NCI-H446 treated with DMSO at 0.1 percent for 48 hours (cell line): ENCODE data around the gene CMTM5.
A peak's percentile ranks its signal among the peaks of the same experiment; 100 is the strongest.
"Not testable (repeated sequence)": the region's sequence is repeated elsewhere in the genome, so short reads cannot be mapped to it uniquely, and the experiment has no call there.

Experiments used
- DNase-seq: peaks from one replicate; lab custom pipeline; 2025; lab: John Stamatoyannopoulos, UW

CMTM5 gene

DNA sequence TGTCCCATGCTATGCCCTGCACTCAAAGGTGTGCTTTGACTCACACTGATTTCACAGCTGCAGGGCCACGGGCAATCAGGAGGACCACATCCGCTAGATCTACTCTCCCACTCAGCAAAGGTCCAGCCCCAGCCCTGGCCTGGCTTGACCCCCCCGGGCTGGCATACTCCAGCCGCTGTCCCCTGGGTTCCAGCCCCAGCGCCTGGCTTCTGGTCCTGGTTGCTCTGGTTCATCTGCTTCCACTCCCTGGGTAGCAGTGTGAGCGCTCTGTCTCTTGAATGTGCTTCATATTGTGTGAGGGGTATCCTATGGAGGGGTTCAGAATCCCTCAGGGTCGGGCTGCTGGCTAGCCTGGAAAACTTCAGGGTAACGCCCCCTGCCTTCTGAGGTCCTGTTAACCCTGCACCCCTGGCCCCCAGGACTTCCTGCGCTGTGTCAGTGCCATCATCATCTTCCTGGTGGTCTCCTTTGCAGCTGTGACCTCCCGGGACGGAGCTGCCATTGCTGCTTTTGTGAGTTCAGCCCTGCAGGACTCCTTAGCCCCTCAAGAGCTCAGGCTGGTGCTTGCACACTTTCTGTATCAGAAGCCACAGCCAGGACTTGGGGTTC is 1.9 kb downstream of the CMTM5 start:
- DNase-seq: no peak

DNA sequence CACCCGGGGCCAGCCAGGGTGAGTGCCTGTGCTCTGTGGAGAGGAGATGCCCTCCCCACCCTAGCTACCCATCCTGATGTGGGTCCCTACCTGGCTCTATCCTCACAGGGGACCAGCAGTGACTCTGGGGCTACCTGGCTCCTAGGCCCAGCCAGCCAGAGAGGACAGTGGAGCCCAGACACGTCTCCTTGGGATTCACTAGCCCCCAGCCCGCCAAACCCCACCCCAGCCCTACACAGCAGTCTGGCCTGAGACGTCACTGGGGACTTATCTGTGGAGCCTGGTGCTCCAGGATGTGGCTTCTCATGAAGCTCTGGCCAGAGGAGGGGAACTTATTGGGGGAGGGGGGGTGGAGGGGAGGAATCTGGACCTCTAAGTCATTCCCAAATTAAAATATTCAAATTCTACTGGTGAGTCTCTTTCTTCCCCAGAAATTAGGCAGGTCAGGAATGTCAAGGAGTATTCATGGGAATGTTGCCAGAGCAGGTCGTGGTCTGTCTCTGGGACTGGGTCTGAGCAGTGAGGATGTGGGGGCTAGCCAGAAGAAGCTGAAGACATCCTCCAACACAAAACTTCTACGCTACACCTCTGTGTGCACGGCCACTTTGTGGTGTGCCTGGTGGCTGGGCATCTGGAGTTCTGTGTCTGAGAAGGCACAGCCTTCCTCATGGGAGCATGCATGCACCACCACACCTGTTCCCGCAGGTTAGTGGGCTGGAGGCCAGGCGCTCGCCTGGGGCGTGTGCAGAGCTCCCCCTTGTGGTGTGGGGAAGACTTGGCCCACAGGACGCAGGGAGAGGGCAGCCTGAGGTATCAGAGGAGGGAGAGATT is 2.7 kb downstream of the CMTM5 start:
- no peak for DNase-seq

DNA sequence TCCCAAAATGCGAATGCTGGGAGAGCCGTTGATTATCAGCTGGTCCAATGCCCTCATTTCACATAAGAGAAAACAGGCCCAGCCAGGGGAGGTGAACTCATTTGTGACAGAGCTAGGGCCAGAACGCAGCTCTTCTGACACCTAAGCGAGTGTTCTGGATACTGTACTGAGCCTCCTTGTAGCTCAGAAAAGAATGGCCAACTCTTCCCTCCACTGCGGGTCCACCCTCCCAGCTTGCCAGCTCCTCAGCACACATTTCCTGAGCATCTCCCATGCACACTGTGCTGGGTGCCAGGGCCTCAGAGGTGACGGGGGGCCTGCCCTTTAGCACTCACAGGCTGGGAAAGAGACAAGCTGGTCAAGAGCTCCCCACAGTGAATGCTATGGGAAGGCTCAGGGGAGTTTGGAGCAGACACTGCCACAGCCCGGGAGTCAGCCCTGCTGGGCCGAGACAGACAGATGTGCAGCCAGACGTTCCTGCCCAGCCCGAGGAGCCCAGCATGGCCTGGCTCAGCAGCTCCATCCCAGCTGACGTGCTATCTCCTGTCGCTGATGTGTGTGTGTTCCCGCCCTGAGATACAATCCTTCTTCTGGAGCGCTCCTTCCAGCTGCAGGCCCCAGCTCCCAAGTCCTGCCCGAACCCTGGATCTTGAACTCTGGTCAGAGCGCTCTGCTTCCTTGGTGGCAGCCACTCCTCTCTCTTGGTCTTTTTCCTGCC is 3.5 kb downstream of the CMTM5 start:
- DNase-seq: no peak

DNA sequence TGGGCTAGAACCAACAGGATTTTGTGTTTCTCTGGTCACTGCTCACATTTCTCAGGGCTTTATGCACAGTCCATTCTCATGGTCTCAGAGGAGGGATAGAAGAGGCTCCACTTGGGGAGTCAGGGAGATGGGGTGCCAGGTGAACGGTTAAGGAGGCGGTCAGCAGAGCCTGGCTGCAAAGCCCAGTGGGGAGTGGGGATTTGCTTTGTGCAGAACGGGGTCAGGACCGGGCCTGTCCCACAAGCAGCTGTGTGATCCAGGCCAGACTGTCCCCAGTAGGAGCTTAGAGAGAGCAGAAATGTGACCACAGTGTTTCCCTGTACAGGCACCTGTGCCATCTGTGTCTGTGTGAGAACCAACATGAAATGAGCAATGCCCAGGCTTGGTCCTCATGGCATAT is 4.1 kb downstream of the CMTM5 start:
- DNase-seq: no peak

DNA sequence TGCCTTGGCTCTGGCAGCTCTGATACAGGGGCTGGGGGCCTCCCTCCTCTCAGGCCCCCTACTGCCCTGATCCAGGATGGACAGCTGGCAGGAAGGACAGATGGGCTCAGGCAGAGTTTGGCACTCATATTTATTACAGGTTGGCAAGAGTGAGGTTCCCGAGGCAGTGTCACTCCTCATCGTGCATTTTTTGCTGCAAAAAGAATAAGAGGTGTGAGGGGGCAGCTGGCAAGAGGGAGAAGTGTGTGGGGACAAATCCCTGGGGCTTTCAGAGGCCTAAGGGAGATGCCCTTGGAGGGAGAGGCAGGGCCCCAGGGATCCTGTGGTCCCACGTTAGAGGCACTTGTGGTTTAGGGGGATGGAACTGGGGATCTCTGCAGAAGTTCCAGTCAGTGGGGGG is 5.0 kb downstream of the CMTM5 start:
- peak; percentile 97 for DNase-seq

DNA sequence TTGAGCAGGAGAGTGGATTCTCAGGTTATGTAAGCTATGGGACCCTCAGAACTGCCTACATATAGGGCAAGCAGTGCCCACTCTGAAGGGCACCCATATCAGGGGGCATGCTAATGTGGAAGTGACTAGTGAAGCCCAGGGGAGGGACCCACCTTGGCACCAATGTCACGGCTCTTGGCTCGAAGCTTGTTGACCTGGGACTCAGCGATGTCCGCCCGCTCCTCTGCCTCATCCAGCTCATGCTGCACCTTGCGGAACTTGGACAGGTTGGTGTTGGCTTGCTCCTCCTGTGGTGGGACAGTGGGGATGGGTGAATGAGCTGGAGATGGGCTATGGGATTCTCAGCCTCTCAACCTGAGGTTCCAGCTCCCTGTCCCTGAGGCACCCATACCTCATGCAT is 5.4 kb downstream of the CMTM5 start:
- DNase-seq: no peak

DNA sequence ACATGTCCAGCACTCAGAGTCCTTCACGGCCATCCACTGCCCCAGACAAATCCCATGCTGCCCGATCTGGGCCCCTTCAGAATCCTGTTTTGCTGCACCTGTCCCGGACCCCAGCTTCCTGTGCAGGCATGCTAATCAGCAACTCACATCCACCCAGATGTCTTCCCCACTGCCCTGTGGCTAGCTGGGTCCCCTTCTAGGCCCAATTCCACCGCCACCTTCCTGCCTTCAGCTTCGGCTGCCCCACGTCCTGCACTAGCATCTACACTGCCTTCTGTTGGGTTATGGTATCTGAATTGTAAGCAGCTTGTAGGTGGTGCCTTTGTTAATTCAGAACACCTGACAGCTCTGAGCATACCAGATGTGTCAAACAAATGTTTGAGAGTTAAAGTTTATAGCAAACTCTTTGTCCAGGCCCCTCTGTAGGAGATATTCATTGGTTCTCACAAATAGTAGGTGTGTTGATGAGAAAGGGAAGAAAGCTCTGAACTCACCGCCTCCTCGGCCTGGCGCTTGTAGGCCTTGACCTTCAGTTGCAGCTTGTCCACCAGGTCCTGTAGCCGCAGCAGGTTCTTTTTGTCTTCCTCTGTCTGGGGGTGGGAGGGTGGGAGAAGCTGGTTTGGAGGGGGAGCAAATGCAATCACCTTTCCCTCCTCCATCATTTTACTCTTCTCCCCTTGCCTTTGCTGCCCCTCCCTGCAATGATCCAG is 6.0 kb downstream of the CMTM5 start:
- DNase-seq: no peak

DNA sequence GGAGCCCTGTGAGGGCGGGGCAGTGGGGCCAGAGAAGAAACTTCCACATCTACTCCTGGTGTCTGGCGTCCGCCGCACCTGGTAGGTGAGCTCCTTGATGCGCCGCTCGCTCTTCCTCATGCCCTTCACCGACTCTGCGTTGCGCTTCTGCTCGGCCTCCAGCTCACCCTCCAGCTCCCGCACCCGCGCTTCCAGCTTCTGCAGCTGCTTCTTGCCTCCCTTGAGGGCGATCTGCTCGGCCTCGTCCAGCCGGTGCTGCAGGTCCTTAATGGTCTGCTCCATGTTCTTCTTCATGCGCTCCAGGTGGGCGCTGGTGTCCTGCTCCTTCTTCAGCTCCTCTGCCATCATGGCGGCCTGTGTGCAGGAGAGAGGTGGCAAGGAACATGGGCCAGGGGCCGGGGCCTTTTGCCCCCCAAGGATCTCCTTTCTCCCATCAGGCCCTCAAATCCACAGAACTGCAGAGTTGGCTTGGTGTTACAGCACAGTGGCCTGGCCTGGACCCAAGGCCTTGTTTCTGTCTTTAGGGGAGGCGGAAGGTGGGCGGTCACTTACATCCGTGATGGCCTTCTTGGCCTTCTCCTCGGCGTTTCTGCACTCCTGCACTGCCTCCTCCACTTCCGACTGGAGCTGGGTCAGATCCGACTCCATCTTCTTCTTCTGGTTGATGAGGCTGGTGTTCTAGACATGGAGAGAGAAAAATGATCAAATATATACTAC is 7.7 kb downstream of the CMTM5 start:
- DNase-seq: no peak

DNA sequence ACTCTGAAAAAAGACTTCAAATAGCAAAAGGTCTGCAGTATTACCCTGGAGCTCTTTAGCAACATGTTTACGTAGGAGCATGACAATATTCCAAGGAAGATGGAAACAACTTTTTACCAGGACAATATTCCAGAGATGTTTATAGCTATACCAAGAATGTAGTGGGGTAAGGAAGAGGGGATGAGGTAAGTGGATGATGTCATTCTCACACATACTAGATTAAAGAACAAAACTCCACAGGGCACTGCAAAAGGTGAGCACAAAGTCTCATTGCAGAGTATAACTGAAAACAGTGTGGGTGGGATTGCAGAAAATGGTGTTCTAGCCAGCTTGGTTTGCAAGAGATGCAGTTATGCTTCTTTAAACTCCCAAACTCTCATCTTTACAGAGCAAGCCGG is 8.4 kb downstream of the CMTM5 start:
- no peak for DNase-seq

DNA sequence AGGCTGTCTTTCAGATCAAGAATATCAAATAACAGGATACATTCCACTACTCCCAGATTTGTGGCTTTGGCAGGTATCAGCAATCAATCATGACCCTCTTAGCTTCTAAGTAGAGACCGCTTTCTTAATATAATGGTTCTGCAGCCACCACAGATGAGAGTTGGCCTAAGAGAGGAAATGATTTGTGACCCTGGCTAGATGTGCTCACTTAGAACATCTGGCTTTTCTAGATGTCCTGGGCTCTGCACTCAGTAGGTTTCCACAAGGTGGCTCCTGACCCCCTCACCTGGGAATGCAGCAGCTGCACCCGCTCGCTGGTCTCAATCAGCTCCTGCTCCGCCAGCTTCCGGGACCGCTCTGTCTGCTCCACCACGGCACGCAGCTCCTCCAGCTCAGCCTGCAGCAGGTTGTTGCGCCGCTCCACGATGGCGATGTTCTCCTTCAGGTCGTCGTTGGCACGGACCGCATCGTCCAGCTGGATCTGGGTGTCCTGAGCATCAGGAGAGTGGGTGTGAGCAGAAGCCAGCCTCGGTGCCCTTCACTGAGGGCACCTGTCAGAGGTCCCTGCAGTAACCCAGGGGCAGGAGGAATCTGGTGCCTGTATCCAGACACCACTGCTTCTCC is 8.9 kb downstream of the CMTM5 start:
- DNase-seq: no peak

DNA sequence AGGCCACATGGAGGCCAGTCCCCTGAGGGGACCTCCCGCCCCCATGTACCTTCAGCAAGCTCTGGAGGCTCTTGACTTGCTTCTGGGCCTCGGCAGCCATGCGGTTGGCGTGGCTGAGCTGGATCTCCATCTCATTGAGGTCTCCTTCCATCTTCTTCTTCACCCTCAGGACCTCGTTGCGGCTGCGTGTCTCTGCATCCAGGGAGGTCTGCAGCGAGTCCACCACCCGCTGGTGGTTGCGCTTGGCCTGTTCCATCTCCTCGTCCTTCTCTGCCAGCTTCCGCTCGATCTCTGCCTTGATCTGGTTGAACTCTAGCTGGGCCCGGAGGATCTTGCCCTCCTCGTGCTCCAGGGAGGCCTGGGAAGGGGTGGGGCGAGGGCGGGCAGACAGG is 9.4 kb downstream of the CMTM5 start:
- DNase-seq: not testable (repeated sequence)

DNA sequence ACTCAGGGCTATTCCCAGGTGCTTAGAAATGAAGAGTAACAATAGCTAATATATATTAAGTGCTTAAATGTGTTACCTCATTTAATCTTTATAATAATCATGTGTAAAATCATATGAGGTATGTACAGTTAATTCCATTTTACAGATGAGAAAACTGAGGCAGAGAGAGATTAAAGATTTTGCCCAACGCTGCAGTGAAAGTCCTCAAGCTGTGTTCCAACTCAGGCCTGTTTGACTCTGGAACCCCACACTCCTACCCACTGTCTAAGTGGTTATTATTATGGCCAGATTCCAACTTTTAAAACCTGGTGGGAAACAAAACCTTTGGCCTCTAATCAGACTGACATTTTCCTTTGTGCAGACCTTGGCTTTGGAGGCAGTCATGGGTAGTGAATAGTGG is 10.2 kb downstream of the CMTM5 start:
- DNase-seq: no peak

DNA sequence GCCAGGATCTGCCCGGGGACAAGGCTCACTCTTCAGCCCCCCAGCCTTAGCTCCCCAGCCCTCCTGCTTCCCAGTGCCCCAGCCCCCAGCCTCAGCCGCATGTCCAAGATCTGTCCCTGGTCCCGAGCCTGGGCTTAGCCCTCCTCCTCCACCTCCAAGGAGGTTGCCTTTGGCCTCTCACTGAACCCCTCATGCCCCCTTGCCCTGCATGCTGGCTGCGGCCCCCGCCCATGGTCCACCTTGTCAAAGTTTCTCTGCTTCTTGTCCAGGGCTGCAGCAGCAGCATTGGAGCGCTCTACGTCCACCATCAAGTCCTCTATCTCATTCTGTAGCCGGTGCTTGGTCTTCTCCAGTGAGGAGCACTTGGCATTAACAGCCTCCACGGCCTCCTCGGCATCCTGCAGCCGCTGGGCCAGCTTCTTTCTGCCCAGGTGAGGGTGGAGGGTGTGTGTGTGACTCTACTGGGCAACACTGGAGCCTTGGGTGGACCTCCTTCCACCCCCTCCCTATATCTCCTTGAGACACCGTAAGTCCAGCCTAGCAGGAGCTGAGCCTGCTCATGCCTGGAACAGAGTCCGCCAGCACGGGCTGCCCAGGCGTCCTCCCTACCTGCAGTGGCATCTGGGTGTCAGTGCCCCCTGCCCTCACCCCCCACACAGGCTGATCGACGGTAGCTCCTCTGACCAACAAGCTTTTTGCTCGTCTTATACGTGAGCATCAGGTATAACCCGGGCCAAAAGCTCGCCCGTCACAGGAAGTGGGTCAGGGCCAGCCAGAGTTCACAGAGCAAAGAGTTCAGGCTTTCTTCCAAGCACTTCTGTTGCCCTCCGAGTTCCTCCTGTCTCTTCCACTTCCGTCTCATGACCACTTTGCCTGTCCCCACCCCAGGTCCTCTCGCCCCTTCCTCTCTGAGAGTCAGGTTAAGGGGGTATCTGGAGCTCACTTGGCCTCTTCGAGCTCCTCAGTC is 11.4 kb downstream of the CMTM5 start:
- no peak for DNase-seq

DNA sequence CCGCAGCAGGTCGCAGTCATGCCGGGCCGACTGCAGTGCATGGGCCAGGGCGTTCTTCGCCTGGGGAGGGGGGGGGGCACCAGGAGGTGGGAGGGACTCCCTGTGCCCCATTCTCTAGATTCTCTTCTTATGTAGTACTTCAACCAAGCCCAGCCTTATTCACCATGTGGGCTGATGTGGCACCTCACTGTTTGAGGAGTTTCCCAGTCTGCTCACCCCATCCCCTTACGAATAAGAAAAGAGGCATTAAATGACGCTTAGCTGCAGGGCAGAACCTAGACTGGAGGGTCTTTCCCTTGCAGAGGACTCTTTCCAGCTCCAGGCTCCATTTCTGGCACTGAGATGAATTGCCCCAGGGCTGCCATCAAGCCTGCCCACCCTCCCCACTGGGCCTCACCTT is 12.2 kb downstream of the CMTM5 start:
- no peak for DNase-seq

DNA sequence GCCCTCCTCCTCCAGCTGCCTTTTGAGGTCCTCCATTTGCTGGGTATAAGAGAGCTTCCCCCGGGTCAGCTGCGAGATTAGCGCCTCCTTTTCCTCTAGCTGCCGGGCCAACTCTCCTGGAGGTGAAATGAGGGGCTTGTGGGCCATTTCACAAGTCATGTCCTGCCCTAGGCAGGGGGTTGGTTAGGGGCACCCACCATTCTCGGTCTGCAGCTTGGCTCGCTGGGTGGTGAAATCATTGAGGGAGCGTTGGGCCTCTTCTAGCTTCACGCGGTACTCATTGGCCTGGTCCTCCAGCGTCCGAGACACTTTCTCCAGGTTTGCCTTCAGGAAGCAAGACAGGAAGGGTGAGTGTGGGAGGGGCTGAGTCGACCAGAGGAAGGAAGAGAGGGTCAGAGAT is 12.6 kb downstream of the CMTM5 start:
- no peak for DNase-seq

DNA sequence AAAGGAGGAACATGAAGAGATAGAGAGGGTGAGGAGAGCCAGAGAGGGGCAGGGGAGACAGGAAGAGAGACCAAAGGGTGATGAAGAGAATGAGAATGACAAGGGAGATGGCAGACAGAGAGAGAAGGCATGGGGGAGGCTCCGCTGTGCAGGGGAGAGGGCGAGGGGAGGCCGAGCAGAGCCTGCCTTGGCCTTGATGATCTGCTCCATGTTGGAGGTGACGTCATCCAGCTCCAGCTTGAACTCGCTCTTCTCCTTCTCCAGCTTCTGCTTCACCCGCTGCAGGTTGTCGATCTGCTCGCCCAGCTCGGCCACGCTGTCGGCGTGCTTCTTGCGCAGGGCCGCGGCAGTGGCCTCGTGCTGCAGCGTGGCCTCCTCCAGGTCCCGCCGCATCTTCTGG is 13.0 kb downstream of the CMTM5 start:
- DNase-seq: not testable (repeated sequence)

DNA sequence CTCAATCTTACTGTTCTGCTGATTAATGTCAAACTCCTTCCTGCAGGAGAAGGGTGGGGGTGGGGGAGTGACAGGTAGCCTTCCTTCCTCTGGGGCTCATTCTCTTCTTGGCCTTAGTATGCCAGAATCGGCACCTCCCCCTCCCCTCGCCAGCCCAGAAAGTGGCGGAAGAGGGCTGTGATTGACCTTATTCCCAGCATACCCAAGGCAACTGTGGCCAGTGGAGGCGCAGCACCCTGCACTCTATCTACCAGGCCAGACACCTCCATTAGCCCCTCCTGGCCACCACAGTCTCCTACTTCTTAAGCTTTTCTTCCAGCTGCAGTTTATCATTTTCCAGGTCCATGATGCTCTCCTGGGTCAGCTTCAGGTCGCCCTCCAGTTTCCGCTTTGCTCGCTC is 15.8 kb downstream of the CMTM5 start:
- no peak for DNase-seq

DNA sequence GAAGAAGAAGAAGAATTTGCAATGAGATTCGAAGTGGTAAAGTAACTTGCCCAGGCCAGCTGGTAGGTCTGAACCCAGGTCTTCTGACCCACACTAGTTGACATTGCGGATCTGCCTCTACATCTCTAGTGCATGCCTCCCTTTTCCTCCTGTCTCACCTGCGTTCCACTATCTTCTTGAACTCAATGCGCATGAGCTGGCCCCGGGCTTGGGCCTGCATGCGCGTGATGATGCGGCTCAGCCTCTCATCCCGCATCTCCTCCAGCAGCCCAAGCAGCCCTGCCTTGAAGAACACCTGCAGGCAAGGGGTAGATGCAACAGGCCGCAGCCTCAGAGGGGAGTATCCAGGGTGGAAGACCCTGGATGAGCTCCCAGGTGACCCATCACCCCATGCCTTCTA is 19.3 kb downstream of the CMTM5 start:
- no peak for DNase-seq

DNA sequence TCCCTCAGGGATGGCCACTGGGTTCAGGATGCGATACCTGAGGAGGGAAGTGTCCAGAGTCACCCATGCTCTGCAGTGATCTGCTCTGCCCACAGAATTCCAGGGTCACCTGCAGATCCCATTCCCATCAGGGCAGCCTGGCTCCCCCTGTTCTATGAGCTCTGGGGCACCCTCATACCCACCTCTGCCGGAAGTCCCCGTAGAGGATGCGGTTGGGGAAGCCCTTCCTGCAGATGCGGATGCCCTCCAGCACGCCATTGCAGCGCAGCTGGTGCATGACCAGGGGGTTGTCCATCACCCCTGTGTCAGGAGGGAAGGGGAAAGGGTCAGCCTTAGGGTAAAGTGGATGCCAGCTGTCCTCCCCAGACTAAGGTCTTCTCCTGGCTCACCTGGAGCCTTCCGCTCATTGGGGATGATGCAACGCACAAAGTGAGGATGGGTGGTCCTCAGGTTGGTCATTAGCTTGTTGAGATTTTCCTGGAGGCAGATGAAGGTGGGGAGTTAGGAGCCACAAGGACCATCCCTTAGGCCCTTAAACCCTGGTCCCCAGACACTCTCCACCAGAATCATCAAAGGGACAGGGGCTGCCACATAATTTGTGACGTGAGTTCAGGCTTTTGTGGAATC is 20.0 kb downstream of the CMTM5 start:
- no peak for DNase-seq

DNA sequence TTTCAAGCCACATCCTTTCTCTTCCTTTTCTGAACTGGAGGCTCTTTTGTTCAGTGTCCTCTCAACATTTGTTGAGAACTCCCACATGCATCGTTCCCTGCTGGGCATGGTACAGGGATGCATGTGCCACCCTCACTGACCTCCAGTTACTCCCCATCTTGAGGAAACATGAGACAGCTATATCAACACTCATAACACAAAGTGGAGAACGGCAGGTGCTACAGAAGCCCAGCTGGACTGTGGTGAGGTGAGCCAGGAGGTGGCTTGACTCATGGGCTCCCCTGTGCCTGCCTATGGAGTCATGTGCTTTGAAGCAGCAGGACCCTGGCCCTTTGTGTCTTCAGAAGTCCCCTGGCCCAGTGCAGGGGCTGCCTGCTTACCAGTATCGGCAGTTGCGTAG is 21.5 kb downstream of the CMTM5 start:
- DNase-seq: no peak
